Activated CD8-positive, alpha-beta memory T cell treated with anti-CD3 and anti-CD28 coated beads, Interleukin-2, amount 10 ng/mL, durations not matched to agents 7 days and 5 days (primary cell): ENCODE results near the gene USP51. TPM values are rescaled to one million over a fixed set of nuclear protein-coding genes. Genes with fewer than 3 reads are reported as not detected.
A peak's percentile ranks its signal among the peaks of the same experiment; 100 is the strongest.
"Not testable (repeated sequence)": the region's sequence is repeated elsewhere in the genome, so short reads cannot be mapped to it uniquely, and the experiment has no call there.

ENCODE experiments used
- ATAC-seq: fragments of 150-1000 bp; cut with Tn5 transposase; one replicate; pipeline ENCODE4 v1.10.0; 2021; ENCODE audit warnings: moderate library complexity
- CTCF ChIA-PET: fragments of 350-600 bp; sonication (Branson Sonifier 250); formaldehyde crosslinking; loops from one replicate; lab custom pipeline; 2021; ENCODE audit warnings: antibody characterized with exemption; lab: Charles Lee
- DNase-seq: peaks from one replicate; pipeline ENCODE4 v3.0.0-alpha.2; 2020
- H3K27ac Mint-ChIP-seq: one replicate; pipeline ENCODE4 v1.8.0; 2021; ENCODE audit warnings: mild to moderate bottlenecking, mixed read lengths
- H3K27me3 Mint-ChIP-seq: one replicate; pipeline ENCODE4 v1.8.0; 2021; ENCODE audit warnings: mixed read lengths
- H3K36me3 Mint-ChIP-seq: one replicate; pipeline ENCODE4 v1.8.0; 2021; ENCODE audit warnings: mild to moderate bottlenecking, mixed read lengths
- H3K4me1 Mint-ChIP-seq: one replicate; pipeline ENCODE4 v1.8.0; 2021; ENCODE audit warnings: mixed read lengths
- H3K4me3 Mint-ChIP-seq: one replicate; pipeline ENCODE4 v1.8.0; 2021; ENCODE audit warnings: mild to moderate bottlenecking, moderate library complexity, mixed read lengths
- H3K9me3 Mint-ChIP-seq: one replicate; pipeline ENCODE4 v1.8.0; 2022; ENCODE audit warnings: low read depth, mixed read lengths
- total RNA-seq, 2 experiments: library from RNA; stranded (reverse); gene quantifications; one replicate each; pipeline ENCODE4 v1.2.3, GENCODE V29; 2021

Gene USP51
- total RNA-seq, result under 1 TPM; 0.82 to 0.88 TPM

GRCh38 chrX:55489314-55490009 lies at the start of gene USP51:
USP51 (minus strand) TSS chrX:55489848; CDS start chrX:55488939, 909 bp downstream.
- Mint-ChIP-seq H3K27ac (peak within 1 kb of the TSS; percentile 93), H3K9me3 (no peaks in the 10 kb centered on the region), H3K27me3 (no peaks in the 10 kb centered on the region), H3K36me3 (no peaks in the 10 kb centered on the region), H3K4me3 (peak within 1 kb of the TSS; percentile 85), H3K4me1 (peaks cover 5% of the 10 kb centered on the region)
- DNase-seq, result peak; percentile 41
- CTCF ChIA-PET, result interaction anchor here (0.7 to 1.6 kb wide), 4 partner anchors 38 to 759 kb away, joined by 3 to 6 read pairs (median 3); partner anchors contain the start of genes MAGEH1 and RRAGB
- peak; percentile 61 for ATAC-seq

DNA sequence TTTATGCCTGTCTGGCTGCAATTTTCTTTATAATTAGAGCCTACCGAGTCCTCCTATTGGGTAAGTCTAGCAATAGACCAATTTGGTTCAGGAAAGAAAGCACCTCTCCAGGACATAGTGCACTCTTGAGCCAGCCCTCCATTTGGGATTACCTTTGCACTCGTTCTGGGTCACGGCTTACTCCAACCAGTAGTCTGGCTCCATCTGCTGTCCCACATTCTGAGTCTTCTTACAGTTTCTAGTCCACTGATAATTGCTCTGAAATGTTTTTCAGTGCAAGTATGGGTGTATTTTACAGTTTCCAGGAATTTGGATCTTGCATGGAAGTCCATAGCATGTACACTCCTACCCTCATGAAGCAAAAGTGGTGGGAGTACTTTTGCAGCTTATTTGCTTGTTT lies 34.8 kb upstream of the USP51 start:
- no peaks in the 10 kb centered on the region for H3K9me3 Mint-ChIP-seq
- H3K27ac Mint-ChIP-seq, result no peak overlapping the region
- peaks cover 9% of the 10 kb centered on the region for H3K27me3 Mint-ChIP-seq
- H3K36me3 Mint-ChIP-seq, result no peaks in the 10 kb centered on the region
- DNase-seq, result no peak
- no peak overlapping the region for H3K4me3 Mint-ChIP-seq
- no peak for ATAC-seq
- no peaks in the 10 kb centered on the region for H3K4me1 Mint-ChIP-seq
- CTCF ChIA-PET, result no interaction called here

DNA sequence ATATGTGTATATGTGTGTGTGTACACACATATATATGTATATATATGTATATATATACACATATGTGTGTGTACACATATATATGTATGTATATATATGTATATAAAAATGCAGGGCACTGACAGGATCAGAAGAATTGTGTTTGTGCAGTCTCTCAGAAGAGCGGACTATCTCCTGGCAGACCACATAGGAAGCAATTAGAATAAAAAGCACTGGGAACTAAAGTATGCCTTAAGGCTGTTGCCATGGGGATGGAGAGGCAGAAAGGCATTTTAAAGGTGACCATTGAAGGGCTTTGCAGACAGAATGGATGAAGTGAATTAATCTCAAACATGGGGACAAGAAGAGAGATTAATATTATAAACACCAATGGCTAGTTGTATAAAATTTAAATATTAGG lies 33.7 kb upstream of the USP51 start:
- ATAC-seq, result no peak
- no peaks in the 10 kb centered on the region for H3K4me1 Mint-ChIP-seq
- H3K9me3 Mint-ChIP-seq, result no peaks in the 10 kb centered on the region
- no peak overlapping the region for H3K27ac Mint-ChIP-seq
- H3K4me3 Mint-ChIP-seq, result no peak overlapping the region
- DNase-seq, result no peak
- peaks cover 9% of the 10 kb centered on the region for H3K27me3 Mint-ChIP-seq
- CTCF ChIA-PET, result no interaction called here
- H3K36me3 Mint-ChIP-seq, result no peaks in the 10 kb centered on the region

DNA sequence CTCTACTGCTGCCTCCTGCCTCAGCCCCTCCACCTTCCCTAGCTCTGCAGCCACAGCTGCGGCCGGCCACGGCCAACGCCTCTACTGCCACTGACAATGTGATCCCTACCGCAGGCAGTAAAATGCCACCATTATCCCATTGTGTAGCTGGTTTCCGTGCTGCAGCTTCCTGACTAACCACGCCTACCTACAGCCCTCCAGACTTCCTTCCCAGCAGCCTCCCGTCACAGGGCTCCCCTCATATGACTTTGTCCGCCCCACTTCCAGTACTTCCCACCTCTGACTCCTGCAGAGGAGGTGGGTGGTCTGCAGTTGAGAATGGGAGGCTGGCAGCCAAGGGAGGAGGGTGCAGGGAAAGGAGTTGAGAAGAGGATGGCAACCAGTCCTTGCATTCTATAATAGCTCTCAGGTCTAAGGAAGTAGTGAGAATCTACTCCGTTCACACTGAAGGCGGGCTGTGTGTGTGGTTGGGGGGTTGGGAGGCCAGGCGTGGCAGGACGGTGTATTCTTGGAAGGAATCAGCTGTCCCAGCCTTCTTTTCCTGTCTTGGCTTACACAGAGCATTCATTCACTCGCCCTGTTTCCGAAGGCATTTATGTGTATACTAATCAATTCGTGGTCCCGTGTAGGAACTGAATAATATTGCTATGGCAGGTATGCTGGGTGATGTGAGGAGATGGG lies 33.1 kb upstream of the USP51 start:
- no peak overlapping the region for H3K4me3 Mint-ChIP-seq
- CTCF ChIA-PET, result no interaction called here
- ATAC-seq (no peak), DNase-seq (no peak)
- no peaks in the 10 kb centered on the region for H3K9me3 Mint-ChIP-seq
- H3K36me3 Mint-ChIP-seq, result no peaks in the 10 kb centered on the region
- H3K27ac Mint-ChIP-seq, result no peak overlapping the region
- H3K27me3 Mint-ChIP-seq, result peaks cover 9% of the 10 kb centered on the region
- H3K4me1 Mint-ChIP-seq, result no peaks in the 10 kb centered on the region

DNA sequence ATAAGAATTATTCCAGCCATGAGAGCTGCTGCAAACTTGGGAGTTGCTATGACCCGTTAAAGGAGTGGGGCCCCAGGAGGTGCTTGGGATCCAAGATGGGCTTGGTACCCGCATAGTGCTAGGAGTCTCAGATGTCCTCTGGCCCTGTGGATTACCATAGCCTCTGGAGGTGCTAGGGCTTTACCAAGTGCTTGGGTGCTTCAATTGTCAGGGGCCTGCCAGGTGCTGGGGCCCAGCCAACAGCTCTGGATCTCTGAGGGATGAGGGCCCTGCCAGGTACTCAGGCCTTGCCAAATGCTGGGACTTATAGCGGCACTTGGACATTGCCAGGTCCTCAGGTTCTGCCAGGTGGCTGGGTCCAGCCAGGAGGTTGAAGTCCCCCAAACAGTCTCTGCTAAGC lies 32.0 kb upstream of the USP51 start:
- H3K27ac Mint-ChIP-seq, result no peak overlapping the region
- CTCF ChIA-PET, result no interaction called here
- no peaks in the 10 kb centered on the region for H3K9me3 Mint-ChIP-seq
- H3K27me3 Mint-ChIP-seq, result peaks cover 9% of the 10 kb centered on the region
- no peaks in the 10 kb centered on the region for H3K4me1 Mint-ChIP-seq
- DNase-seq (no peak), ATAC-seq (no peak)
- H3K4me3 Mint-ChIP-seq, result no peak overlapping the region
- H3K36me3 Mint-ChIP-seq, result no peaks in the 10 kb centered on the region

DNA sequence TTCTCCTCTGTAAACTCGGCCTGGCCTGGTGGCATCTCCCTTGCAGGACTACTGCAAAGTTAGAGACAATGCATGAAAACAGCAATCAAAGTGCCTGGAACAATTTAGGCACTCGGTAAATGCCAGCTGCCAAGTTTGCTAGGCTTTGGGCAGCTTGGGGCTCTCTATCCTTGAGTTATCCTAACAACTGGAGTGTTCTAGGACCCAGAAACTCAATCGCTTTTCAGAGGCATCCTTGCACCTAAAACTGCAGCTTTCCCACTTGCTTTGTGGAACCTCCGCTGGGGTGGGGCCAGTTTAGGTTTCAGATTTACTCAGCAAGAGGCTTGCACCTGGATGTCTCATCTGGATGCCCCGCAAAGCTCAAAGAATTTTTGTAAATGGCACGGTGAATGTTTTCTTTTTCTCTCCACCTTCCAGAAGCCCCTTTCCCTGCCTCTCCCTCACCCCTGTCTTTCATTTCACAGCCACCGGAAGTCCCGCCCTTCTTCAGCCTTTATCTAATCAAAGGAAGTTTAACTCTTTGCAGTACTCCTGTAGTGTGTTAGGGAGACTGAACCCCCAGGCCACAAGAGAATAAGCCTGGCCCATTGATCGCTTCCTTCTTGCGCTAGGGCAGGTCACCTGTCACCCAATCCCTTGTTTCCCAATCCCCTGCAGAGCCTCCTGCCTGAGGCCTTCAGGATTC lies 27.3 kb upstream of the USP51 start:
- H3K4me3 Mint-ChIP-seq, H3K9me3 Mint-ChIP-seq, H3K27me3 Mint-ChIP-seq, ATAC-seq, H3K27ac Mint-ChIP-seq, DNase-seq, H3K36me3 Mint-ChIP-seq, H3K4me1 Mint-ChIP-seq, CTCF ChIA-PET: not testable (repeated sequence)

- H3K4me1 Mint-ChIP-seq, H3K9me3 Mint-ChIP-seq, H3K27me3 Mint-ChIP-seq, DNase-seq, H3K27ac Mint-ChIP-seq, H3K4me3 Mint-ChIP-seq, H3K36me3 Mint-ChIP-seq, CTCF ChIA-PET: not testable (repeated sequence)
- ATAC-seq, result peak; percentile 49
These were observed 23.5 kb upstream of the USP51 start for GRCh38 chrX:55513045-55513737.

DNA sequence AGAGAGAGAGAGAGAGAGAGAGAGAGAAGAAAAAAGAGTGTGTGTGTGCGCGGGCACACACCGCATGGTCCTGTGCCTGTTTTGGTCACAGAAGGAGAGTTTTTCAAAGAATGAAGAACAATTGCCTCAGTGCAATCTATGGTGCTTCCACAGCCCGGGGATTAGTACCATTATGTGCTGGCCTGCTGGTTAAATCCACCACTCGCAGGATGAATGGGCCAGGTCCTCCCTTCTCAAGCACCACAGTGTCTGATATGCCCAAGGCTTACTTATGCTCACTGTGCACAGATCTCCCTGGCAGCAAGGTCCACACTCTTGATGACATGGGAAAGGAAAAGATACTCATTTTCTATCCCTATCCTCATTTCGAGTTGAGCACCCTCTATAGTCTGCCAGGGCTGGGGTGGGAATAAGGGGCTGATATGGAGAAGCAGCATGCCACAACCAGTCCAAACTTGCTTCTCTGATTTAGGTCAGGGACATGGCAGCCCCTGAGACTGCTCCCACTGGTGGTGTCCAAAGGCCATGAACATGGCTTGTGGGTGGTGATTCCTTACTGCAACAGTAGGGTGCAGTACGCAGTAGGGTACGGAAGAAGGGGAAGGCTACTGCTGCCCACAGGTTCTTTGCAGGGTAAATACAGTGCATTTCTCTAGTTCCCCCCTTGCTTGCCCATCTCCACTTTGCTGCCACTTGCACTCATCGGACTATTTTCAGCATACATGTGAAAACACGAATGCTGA lies 18.9 kb upstream of the USP51 start:
- H3K4me3 Mint-ChIP-seq, H3K9me3 Mint-ChIP-seq, H3K36me3 Mint-ChIP-seq, H3K4me1 Mint-ChIP-seq, DNase-seq, H3K27ac Mint-ChIP-seq, CTCF ChIA-PET, H3K27me3 Mint-ChIP-seq: not testable (repeated sequence)
- peak; percentile 36 for ATAC-seq

GRCh38 chrX:55507699-55508098 lies 18.1 kb upstream of the USP51 start:
- H3K27me3 Mint-ChIP-seq, H3K9me3 Mint-ChIP-seq, CTCF ChIA-PET, H3K4me1 Mint-ChIP-seq, ATAC-seq, DNase-seq, H3K36me3 Mint-ChIP-seq, H3K27ac Mint-ChIP-seq, H3K4me3 Mint-ChIP-seq: not testable (repeated sequence)

- H3K4me1 Mint-ChIP-seq, H3K9me3 Mint-ChIP-seq, DNase-seq, H3K27ac Mint-ChIP-seq, H3K4me3 Mint-ChIP-seq, ATAC-seq, H3K36me3 Mint-ChIP-seq, CTCF ChIA-PET, H3K27me3 Mint-ChIP-seq: not testable (repeated sequence)
These were observed 17.4 kb upstream of the USP51 start for GRCh38 chrX:55507010-55507409.

DNA sequence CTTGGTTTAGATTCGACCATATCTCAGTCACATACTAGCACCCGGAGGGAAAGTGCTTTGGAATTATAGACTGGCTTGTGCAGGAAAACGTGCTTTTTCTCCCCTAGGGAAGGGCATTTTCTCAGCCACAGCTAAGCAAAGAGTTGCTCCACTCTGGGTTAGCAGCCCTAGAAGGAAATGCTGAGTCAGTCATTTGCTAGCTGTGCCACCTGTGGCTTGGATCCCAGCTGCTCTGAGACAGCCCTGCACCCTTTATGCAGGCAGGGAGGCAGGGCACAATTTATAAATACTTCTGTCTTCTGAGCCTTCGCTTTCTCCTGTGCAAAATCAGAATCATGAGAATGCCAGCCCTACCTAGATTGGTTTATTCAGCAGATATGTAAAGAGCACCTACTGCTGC lies 1.3 kb upstream of the USP51 start:
- ATAC-seq (no peak), DNase-seq (no peak)
- H3K9me3 Mint-ChIP-seq, result no peaks in the 10 kb centered on the region
- H3K27me3 Mint-ChIP-seq, result no peaks in the 10 kb centered on the region
- no peak overlapping the region for H3K4me3 Mint-ChIP-seq
- H3K4me1 Mint-ChIP-seq, result peaks cover 5% of the 10 kb centered on the region
- H3K27ac Mint-ChIP-seq, result no peak overlapping the region
- no peaks in the 10 kb centered on the region for H3K36me3 Mint-ChIP-seq
- CTCF ChIA-PET, result interaction anchor here (1.1 kb wide), 1 partner anchor 227 kb away, joined by 3 read pairs; the partner anchor contains the start of gene RRAGB

DNA sequence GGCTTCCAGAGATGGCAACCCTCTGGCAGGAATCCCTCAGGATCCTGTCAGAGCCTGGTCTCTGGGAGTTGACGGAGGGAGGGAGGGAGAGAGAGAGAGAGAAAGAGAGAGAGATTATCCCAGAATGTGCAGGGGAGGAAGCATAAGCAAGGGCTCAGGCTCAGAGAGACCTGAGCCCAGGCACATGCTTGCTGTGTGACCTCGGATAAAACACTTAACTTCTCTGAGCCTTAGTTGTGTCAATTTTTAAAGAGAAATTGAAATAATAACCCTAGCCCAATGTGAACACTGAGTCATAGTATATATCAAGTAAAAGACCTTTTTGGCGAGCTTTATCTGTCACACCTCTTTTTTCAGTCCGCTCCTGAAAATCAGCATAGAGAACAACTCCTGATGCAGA lies 473 bp upstream of the USP51 start:
- no peak for ATAC-seq
- CTCF ChIA-PET, result interaction anchor here (1.1 kb wide), 1 partner anchor 228 kb away, joined by 3 read pairs; the partner anchor contains the start of gene RRAGB
- H3K27me3 Mint-ChIP-seq, result no peaks in the 10 kb centered on the region

More for the DNA sequence above, 473 bp upstream of the USP51 start:
- no peak overlapping the region for H3K4me3 Mint-ChIP-seq
- H3K27ac Mint-ChIP-seq, result no peak overlapping the region
- H3K9me3 Mint-ChIP-seq, result no peaks in the 10 kb centered on the region
- no peak for DNase-seq
- H3K4me1 Mint-ChIP-seq, result peaks cover 5% of the 10 kb centered on the region
- no peaks in the 10 kb centered on the region for H3K36me3 Mint-ChIP-seq
